Esophagus squamous epithelium (tissue), 5 donors: ENCODE data around the gene CCDC81. TPM values are rescaled to one million over a fixed set of nuclear protein-coding genes. Genes with fewer than 3 reads are reported as not detected.

Source experiments
- DNase-seq: peaks from one replicate; lab custom pipeline; 2025; lab: John Stamatoyannopoulos, UW
- H3K27ac ChIP-seq, 4 donors: fragments of 200-600 bp; sonication (generic); one replicate each; pipeline ENCODE4 v1.5.1; 2016 to 2019; ENCODE audit warnings: mild to moderate bottlenecking in 1 of 4
- H3K27me3 ChIP-seq, 4 donors: fragments of 200-600 bp; sonication (generic); 1 replicate in 3 of 4; 2 replicates in 1 of 4; pipeline versions ENCODE4 v1.5.1 to v1.6.0; 2017 to 2021; ENCODE audit warnings: antibody characterized with exemption in 1 of 4
- H3K36me3 ChIP-seq, 3 donors: fragments of 200-600 bp; sonication (generic); one replicate each; pipeline ENCODE4 v1.5.1; 2016 to 2019
- H3K4me1 ChIP-seq, 3 donors: fragments of 200-600 bp; sonication (generic); one replicate each; pipeline ENCODE4 v1.5.1; 2017 to 2019
- H3K4me3 ChIP-seq, 4 donors: fragments of 200-600 bp; sonication (generic); 1 replicate in 3 of 4; 2 replicates in 1 of 4; pipeline ENCODE4 v1.5.1; 2016 to 2019; ENCODE audit warnings: mild to moderate bottlenecking in 2 of 4, moderate library complexity in 1 of 4
- H3K9me3 ChIP-seq, 3 donors: fragments of 200-600 bp; sonication (generic); one replicate each; pipeline ENCODE4 v1.5.1; 2016 to 2019
- POLR2A ChIP-seq, 4 donors: fragments of 450-650 bp; IDR thresholded peaks; one replicate each; pipeline ENCODE4 v1.6.1; 2017; ENCODE audit warnings: antibody characterized with exemption in 4 of 4, mild to moderate bottlenecking in 4 of 4, moderate library complexity in 3 of 4
- WGBS, 2 donors: methylation state at CpG; one replicate each; pipeline ENCODE4 v1.1.5; 2018; 5-methylcytosine and 5-hydroxymethylcytosine counted together
- intact Hi-C: fragments of 100-400 bp; cut with DNase I; formaldehyde crosslinking; loops from one replicate; pipeline ENCODE4 v1.15.0; 2022
- total RNA-seq, 4 donors: library from RNA; depleted of rRNA; stranded (reverse); fragments of >200 nt; gene quantifications; one replicate each; pipeline ENCODE4 v1.1.0, GENCODE V29; 2016
- TF ChIP-seq, protein P1 (sequence below), 6 experiments: fragments of 450-650 bp in 4 of 6; fragments of 200-600 bp in 2 of 6; sonication (generic) in 2 of 6; IDR thresholded peaks; one replicate each; pipeline ENCODE4 v1.5.1; 2016 to 2019; ENCODE audit warnings: antibody characterized with exemption in 6 of 6, mild to moderate bottlenecking in 4 of 6, moderate library complexity in 4 of 6
- donor health status: DM: yes; HTN: yes; CAD: no.

Gene CCDC81
- total RNA-seq, 4 donors from 2014 or later = 0.23 to 0.66 (median 0.57) TPM; not detected in 1

DNA sequence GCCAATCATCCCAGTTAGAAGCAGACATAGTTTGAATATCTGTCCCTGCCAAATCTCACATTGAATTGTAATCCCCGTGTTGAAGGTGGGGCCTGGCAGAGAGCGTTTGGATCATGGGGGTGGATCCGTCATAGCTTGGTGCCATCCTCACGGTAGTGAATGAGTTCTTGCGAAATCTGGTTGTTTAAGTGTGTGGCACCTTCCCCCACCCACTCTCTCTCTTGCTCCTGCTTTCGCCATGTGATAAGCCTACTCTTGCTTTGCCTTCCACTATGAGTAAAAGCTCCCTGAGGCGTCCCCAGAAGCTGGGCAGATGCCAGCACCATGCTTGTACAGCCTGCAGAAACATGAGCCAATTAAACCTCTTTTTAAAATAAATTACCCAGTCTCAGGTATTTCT is 5.0 kb upstream of the CCDC81 start:
- intact Hi-C loops = no loop called here
- no peak overlapping the region for H3K4me3 ChIP-seq
- peaks cover 0 to 40% (median 11%) of the 10 kb centered on the region in 3 donors for H3K4me1 ChIP-seq
- H3K36me3 ChIP-seq = no peaks in the 10 kb centered on the region
- no peak for DNase-seq
- no peaks in the 10 kb centered on the region for H3K9me3 ChIP-seq
- H3K27ac ChIP-seq = no peak overlapping the region
- 43 to 54% methylated on average over 7 of the region's 7 CpGs for WGBS, 2 donors
- TF ChIP-seq POLR2A (IDR thresholded peaks at IDR 0.05) = no peak
- TF ChIP-seq, protein P1, sequence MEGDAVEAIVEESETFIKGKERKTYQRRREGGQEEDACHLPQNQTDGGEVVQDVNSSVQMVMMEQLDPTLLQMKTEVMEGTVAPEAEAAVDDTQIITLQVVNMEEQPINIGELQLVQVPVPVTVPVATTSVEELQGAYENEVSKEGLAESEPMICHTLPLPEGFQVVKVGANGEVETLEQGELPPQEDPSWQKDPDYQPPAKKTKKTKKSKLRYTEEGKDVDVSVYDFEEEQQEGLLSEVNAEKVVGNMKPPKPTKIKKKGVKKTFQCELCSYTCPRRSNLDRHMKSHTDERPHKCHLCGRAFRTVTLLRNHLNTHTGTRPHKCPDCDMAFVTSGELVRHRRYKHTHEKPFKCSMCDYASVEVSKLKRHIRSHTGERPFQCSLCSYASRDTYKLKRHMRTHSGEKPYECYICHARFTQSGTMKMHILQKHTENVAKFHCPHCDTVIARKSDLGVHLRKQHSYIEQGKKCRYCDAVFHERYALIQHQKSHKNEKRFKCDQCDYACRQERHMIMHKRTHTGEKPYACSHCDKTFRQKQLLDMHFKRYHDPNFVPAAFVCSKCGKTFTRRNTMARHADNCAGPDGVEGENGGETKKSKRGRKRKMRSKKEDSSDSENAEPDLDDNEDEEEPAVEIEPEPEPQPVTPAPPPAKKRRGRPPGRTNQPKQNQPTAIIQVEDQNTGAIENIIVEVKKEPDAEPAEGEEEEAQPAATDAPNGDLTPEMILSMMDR (IDR thresholded peaks at IDR 0.05) = no peak
- H3K27me3 ChIP-seq = no peaks in the 10 kb centered on the region

DNA sequence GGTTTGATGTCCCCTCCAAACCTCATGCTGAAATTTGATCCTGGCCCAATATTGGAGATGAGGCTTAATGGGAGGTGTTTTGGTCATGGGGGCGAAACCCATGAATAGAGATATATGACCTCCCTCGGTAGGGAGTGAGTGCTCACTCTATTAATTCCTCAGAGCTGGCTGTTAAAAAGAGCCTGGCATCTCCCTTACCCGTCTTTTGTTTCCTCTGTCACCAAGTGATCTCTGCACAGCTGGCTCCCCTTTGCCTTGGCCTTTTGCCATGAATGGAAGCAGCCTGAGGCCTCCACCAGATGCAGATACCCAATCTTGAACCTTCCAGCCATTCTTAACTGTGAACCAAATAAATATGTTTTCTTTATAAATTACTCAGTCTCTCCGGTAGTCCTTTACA is 4.5 kb upstream of the CCDC81 start:
- WGBS, 2 donors = 86 to 94% methylated on average over 4 of the region's 4 CpGs
- DNase-seq = no peak
- Histone ChIP-seq H3K4me3 (no peak overlapping the region), H3K4me1 (peaks cover 0 to 40% (median 11%) of the 10 kb centered on the region in 3 donors), H3K27me3 (peaks cover 0 to 2% (median 0%) of the 10 kb centered on the region in 4 donors), H3K9me3 (no peaks in the 10 kb centered on the region), H3K27ac (no peak overlapping the region), H3K36me3 (no peaks in the 10 kb centered on the region)
- TF ChIP-seq POLR2A (IDR thresholded peaks at IDR 0.05) = no peak
- TF ChIP-seq, protein P1 (IDR thresholded peaks at IDR 0.05) = no peak
- intact Hi-C loops = no loop called here

DNA sequence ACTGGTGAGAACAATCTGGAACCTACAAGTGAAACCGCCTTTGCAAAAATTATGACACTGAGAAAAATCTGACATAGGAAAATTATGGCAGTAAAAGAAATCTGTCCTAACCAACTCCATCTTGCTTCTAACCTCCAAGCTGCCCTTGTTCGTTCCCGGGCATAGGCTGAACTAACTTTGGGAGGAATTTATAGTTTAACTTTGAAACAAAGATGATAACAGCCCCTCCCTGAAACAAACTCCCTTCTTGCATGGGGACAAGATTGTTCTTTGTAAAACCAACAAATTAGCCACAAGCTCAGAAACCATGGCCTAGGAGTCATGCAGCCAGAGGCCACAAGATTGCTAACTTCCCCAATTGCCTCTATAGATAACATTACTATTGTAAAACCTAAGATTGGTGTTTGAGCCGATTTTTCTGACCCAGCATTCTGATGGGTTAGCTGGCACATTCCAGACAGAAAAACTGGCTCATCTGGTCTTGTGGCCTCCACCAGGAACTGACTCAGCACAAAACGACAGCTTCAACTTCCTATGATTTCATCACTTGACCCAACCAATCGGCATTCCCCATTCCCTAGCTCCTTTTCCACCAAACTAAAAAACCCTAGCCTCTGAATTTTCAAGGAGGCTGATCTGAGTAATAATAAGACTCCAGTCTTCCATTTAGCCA is 3.6 kb upstream of the CCDC81 start:
- Histone ChIP-seq H3K4me1 (peaks cover 0 to 40% (median 11%) of the 10 kb centered on the region in 3 donors), H3K9me3 (no peaks in the 10 kb centered on the region), H3K27ac (peak overlapping the region in 1 of 4 donors; percentile 31), H3K36me3 (no peaks in the 10 kb centered on the region), H3K4me3 (no peak overlapping the region), H3K27me3 (peaks cover 0 to 3% (median 0%) of the 10 kb centered on the region in 4 donors)
- no peak for DNase-seq
- intact Hi-C loops = no loop called here
- WGBS, 2 donors = 57 to 63% methylated on average over 6 of the region's 6 CpGs
- TF ChIP-seq POLR2A (IDR thresholded peaks at IDR 0.05) = no peak
- TF ChIP-seq, protein P1 (IDR thresholded peaks at IDR 0.05) = no peak

DNA sequence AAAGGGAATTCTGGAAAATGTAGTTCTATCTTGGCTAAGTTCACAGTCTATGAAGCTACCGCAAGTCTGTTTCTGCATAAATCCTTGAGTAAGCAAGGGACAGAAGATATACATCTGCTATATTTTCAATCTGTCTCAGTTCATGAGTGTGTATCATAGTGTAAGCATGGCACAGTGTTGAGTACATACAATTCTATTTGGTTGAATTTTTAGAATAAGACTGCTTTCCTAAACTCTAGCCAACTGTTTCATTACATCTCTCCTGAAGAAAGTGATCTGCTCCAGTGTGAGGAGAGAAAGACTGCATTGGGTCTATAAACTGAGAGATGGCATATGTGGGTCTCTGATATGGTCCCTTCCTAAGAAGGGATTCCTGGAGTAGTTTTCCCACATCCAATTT is 2.6 kb upstream of the CCDC81 start:
- 93 to 94% methylated on average over 1 of the region's 1 CpG for WGBS, 2 donors
- H3K4me3 ChIP-seq = no peak overlapping the region
- no peak for DNase-seq
- H3K36me3 ChIP-seq = no peaks in the 10 kb centered on the region
- H3K27me3 ChIP-seq = peaks cover 0 to 3% (median 0%) of the 10 kb centered on the region in 4 donors
- intact Hi-C loops = no loop called here
- no peaks in the 10 kb centered on the region for H3K9me3 ChIP-seq
- TF ChIP-seq, protein P1 (IDR thresholded peaks at IDR 0.05) = no peak
- no peak for TF ChIP-seq POLR2A (IDR thresholded peaks at IDR 0.05)
- peak overlapping the region in 1 of 4 donors; percentile 31 for H3K27ac ChIP-seq
- peaks cover 0 to 40% (median 11%) of the 10 kb centered on the region in 3 donors for H3K4me1 ChIP-seq

DNA sequence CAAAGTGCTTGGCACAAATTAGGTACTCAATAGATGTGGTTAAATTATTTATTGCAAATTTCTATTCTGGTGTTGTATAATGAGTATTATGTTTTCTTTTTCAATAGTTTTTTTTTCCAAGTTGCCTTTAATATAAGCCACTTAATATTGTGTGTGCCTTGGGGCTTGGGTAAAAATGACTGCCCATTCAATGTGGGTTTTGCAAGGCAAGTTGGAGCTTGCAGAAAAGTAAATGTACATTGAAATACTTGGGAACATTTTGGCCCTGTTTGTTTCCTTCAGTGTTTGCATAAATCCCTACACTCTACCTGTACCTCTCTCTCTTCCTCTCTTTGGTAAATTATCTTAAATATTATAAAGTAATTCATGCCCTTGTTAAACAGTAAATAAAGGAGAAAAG is 2.1 kb upstream of the CCDC81 start:
- no peak overlapping the region for H3K4me3 ChIP-seq
- H3K36me3 ChIP-seq = no peaks in the 10 kb centered on the region
- peaks cover 0 to 40% (median 11%) of the 10 kb centered on the region in 3 donors for H3K4me1 ChIP-seq
- no peak for DNase-seq
- H3K27me3 ChIP-seq = peaks cover 0 to 3% (median 0%) of the 10 kb centered on the region in 4 donors
- TF ChIP-seq POLR2A (IDR thresholded peaks at IDR 0.05) = no peak
- TF ChIP-seq, protein P1 (IDR thresholded peaks at IDR 0.05) = no peak
- no peaks in the 10 kb centered on the region for H3K9me3 ChIP-seq
- no peak overlapping the region for H3K27ac ChIP-seq
- intact Hi-C loops = no loop called here
